SK-N-MC (cell line): ENCODE measurements around the gene CCDC74A.
A peak's percentile ranks its signal among the peaks of the same experiment; 100 is the strongest.
"Not testable (repeated sequence)": the region's sequence is repeated elsewhere in the genome, so short reads cannot be mapped to it uniquely, and the experiment has no call there.

Experiments
- DNase-seq: peaks from one replicate; pipeline ENCODE4 v3.0.0-alpha.2; 2011; ENCODE audit warnings: low read depth, low spot score
- H3K27ac ChIP-seq: fragments of 200-600 bp; sonication (generic); 2 replicates; pipeline ENCODE4 v1.5.1; 2016; ENCODE audit warnings: mixed run types
- H3K36me3 ChIP-seq: fragments of 200-600 bp; sonication (generic); 2 replicates; pipeline ENCODE4 v1.6.1; 2017; ENCODE audit warnings: antibody characterized with exemption, low read length, mixed read lengths; ENCODE audit not compliant: insufficient read depth
- H3K4me3 ChIP-seq: fragments of 200-600 bp; sonication (generic); 2 replicates; pipeline ENCODE4 v1.5.1; 2016
- H3K9ac ChIP-seq: fragments of 200-600 bp; sonication (generic); 2 replicates; pipeline ENCODE4 v1.8.0; 2017; ENCODE audit warnings: mixed run types, mixed read lengths; ENCODE audit not compliant: insufficient read length
- H3K9me3 ChIP-seq: fragments of 200-600 bp; sonication (generic); 2 replicates; pipeline ENCODE4 v1.6.1; 2017; ENCODE audit warnings: low read depth, mild to moderate bottlenecking, antibody characterized with exemption, low read length, moderate library complexity, mixed read lengths
- EZH2 ChIP-seq: fragments of 200-600 bp; sonication (generic); IDR thresholded peaks from one replicate; pipeline ENCODE4 v1.6.1; 2017; ENCODE audit warnings: antibody characterized with exemption
- FOXP2 ChIP-seq: optimal IDR thresholded peaks from 2 replicates; pipeline ENCODE3; 2011; ENCODE audit warnings: mild to moderate bottlenecking, moderate library complexity; ENCODE audit not compliant: insufficient read depth; ENCODE audit errors: extremely low read length, control extremely low read depth
- POLR2AphosphoS5 ChIP-seq: IDR thresholded peaks from 2 replicates; pipeline ENCODE4 v1.6.1; 2012; ENCODE audit warnings: mild to moderate bottlenecking, low read depth, low read length, borderline replicate concordance

CCDC74A gene

GRCh38 chr2:131488306-131489205 is 39.1 kb upstream of the CCDC74A start:
- H3K4me3 ChIP-seq, result no peak overlapping the region
- H3K27ac ChIP-seq, result no peak overlapping the region
- H3K9me3 ChIP-seq, result no peaks in the 10 kb centered on the region
- no peak overlapping the region for H3K9ac ChIP-seq
- no peak for TF ChIP-seq POLR2AphosphoS5
- TF ChIP-seq FOXP2, result no peak
- TF ChIP-seq EZH2, result no peak
- peaks cover 9% of the 10 kb centered on the region; the same call in 1 of the 2 replicates for H3K36me3 ChIP-seq
- DNase-seq, result no peak

DNA sequence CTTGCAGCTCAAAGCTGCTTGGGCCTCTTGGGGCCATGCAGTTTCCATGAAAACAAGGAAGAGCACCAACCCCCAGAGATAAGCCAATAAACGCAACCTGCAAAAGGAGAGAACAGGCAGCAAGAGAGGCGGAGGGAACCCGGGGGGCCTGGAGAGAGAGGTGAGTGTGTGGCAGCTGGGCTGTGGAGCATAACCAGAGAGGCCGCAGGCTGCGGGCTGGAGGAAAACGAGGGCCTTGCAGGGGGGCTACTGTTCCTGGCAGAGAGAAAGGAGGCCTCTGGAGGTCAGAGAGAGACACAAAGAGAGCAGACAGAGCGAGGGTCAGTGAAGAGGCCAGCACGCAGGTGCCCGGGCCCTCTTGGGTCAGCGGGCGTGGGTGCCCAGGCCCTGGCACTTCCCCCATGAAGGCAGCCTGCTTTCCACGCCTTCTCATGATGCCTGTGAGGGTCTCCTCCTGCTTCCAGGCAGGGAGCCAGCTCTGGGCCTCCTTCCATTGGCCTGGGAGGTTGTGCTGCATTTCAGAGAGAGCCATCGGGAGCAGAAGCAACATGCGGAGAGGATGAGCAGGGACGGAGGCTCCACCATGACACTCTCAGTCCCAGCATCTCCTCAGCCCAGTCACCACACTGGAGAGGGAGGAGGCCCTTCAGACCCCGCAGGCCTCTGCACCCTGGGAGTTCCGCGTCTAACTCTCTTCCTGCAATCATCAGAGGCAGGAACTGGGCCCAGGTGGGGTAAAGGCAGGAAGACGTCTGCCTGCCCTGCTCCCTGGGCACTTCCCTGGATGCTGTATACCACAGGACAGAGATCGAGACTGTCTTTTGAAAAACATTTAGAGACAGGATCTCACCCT is 36.8 kb upstream of the CCDC74A start:
- DNase-seq, H3K9me3 ChIP-seq, H3K36me3 ChIP-seq, H3K27ac ChIP-seq: not testable (repeated sequence)
- H3K4me3 ChIP-seq, result peak overlapping the region; percentile 82
- H3K9ac ChIP-seq, result peak overlapping the region; percentile 76

GRCh38 chr2:131491469-131491836 is 36.2 kb upstream of the CCDC74A start:
- not testable (repeated sequence) for DNase-seq, H3K36me3 ChIP-seq, H3K27ac ChIP-seq, H3K9me3 ChIP-seq
- peak overlapping the region; percentile 76 for H3K9ac ChIP-seq
- H3K4me3 ChIP-seq, result peak overlapping the region; percentile 82

DNA sequence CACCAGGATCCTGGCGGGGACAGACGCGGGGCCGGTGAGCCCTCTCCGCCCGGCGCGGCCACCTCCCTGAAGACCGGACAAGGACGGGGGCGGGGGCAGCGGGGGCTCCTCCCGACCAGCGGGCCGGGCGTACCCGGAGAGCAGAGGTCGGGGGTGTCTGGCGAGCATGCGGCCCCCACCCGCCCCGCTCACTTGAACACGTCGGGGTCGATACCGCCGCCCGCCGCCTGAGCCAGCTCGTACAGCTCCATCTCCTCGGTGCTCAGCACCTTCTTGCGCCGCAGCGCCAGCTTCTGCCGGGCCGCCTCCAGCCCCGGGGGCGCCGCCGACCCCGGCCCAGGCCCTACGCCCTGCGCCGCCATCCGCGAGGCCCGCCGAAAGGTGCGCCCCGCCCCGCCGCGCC is 35.7 kb upstream of the CCDC74A start, which contains the start of gene MZT2A:
MZT2A (minus strand) TSS at position 383 of the 403 bp plus-strand sequence; CDS start at position 362, 21 bp downstream.
- not testable (repeated sequence) for H3K36me3 ChIP-seq, DNase-seq, H3K9me3 ChIP-seq
- Histone ChIP-seq H3K27ac (peak within 1 kb of the TSS; percentile 69; the same call in 1 of the 2 replicates), H3K9ac (peak within 1 kb of the TSS; percentile 86), H3K4me3 (peak within 1 kb of the TSS; percentile 87)

DNA sequence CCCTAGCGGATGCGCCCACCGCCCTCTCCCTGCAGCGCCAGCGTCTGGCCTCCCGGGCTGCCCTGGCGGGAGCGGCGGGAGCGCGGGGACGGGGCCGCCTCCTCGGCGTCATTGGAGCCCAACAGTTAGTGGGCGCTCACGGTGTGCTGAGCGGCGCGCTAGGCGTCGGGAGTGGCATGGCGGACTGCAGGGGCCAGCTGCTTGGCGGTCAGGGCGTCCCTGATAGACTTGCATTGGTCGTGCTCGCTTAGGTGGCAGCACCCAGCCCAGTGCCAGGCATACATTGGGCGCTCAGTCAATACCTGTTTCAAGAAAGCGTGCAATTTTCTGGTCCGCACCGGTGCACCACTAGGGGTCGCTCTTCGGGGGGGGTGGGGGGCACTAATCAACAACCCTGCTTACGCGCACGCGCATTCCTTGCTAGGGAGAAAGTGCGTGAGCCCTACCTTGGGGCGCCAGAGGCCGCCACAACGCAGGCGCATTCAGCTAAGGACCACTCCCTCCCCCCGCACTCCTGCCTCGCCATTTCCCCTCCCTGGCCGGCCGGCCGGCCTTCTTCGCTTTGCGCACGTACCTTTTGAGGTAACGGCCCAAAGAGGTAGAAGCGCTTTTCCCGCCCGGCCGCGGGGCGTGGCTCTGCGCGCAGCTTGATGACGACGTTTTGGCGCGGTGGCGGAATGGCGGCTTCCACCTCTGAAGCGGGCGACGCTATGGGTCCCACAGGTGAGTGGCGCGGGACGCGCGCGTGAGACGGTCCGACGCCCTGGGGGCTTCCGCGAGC is 35.1 kb upstream of the CCDC74A start:
- no peaks in the 10 kb centered on the region for H3K9me3 ChIP-seq
- peak; percentile 78 for TF ChIP-seq POLR2AphosphoS5
- no peak for TF ChIP-seq FOXP2
- H3K36me3 ChIP-seq, result peaks cover 9% of the 10 kb centered on the region; the same call in 1 of the 2 replicates
- peak overlapping the region; percentile 86 for H3K9ac ChIP-seq
- peak overlapping the region; percentile 87 for H3K4me3 ChIP-seq
- peak; percentile 77 for DNase-seq
- H3K27ac ChIP-seq, result peak overlapping the region; percentile 69; the same call in 1 of the 2 replicates

- Histone ChIP-seq H3K9ac (peak overlapping the region; percentile 86), H3K36me3 (peaks cover 11% of the 10 kb centered on the region; the same call in 1 of the 2 replicates), H3K9me3 (no peaks in the 10 kb centered on the region), H3K4me3 (peak overlapping the region; percentile 87), H3K27ac (peak overlapping the region; percentile 53; the same call in 1 of the 2 replicates)
- DNase-seq, result no peak
- TF ChIP-seq POLR2AphosphoS5 (no peak), FOXP2 (no peak), EZH2 (no peak)
These were observed 34.3 kb upstream of the CCDC74A start for GRCh38 chr2:131493199-131493968.

DNA sequence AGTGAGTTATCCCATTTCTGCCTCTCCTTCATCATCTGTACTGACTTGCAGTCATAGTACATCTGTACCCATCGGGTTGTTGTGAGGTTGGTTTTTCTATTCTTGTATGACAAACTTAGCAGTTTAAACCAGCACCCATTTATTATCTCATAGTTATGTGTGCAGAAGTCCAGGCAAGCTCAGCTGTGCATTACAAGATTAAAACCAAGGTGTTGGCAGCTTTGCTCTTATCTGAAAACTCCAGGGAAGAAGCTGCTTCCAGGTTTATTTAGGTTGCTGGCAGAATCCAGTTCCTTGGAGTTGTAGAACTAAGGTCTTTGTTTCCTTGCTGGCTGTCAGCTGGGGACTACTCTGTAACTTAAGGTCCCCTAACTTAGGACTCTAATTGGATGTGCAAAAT is 32.2 kb upstream of the CCDC74A start:
- H3K4me3 ChIP-seq, H3K27ac ChIP-seq, H3K9me3 ChIP-seq, H3K9ac ChIP-seq, DNase-seq: not testable (repeated sequence)
- peaks cover 19% of the 10 kb centered on the region; the same call in 1 of the 2 replicates for H3K36me3 ChIP-seq

DNA sequence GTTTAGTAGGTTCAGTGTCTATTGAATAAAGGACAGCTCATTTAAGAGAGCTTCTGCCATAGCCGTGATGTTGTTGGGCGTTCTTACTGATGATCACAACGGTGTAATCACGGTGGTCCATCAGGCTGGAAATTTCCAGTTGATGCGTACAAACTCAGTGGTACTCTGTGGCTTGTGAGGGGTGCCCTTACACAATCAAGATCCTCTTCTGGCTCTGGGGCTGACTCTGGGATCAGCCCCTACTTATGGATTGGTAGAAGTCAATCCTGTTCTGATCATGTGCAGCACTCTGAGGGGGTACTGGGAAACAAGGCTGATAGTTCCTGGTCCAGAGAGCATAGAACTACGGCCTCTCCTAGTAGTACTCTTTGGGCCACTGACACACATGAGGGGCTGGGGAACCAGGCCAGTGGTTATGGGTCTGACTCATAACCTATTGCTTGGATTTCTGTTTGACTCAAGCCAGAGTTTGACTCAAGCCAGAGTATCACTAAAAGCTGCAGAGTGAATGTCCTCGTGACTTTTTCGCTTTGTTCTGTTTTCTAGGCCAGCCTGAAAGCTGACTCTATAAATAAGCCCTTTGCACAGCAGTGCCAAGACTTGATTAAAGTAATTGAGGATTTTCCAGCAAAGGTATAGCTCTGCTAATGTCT is 29.2 kb upstream of the CCDC74A start:
- H3K27ac ChIP-seq, DNase-seq, H3K9ac ChIP-seq, H3K9me3 ChIP-seq, H3K4me3 ChIP-seq: not testable (repeated sequence)
- peaks cover 35% of the 10 kb centered on the region; the same call in 1 of the 2 replicates for H3K36me3 ChIP-seq

GRCh38 chr2:131503587-131503986 is 24.1 kb upstream of the CCDC74A start:
- peaks cover 70% of the 10 kb centered on the region; the same call in 1 of the 2 replicates for H3K36me3 ChIP-seq
- H3K4me3 ChIP-seq, result not testable (repeated sequence)

DNA sequence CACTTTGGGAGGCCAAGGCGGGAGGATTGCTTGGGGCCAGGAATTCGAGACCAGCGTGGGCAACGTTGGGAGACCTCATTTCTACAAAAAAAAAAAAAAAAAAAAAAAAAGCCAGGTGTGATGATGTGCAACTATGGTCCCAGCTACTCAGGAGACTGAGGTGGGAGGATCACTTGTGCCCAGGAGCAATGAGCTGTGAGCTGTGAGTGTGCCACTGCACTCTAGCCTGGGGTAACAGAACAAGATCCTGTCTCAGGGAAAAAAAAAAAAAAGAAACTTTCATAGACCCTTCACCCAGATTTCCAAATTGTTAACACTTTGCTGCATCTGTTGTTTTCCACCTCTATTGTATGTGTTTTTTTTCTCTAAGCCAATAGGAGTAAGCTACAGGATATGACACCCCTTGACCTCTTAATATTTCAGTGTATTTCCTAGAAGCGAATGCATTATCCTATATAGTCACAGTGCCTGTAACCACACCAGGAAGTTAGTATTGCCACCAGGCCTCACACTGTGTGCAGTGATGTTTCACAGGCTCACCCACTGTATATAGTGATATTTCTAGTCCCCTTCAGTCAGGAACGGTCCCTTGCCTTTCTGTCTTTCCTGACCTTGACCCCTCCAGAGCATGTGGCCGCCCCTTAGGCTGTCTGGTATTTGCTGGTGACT is 23.5 kb upstream of the CCDC74A start:
- not testable (repeated sequence) for H3K27ac ChIP-seq, DNase-seq, H3K9ac ChIP-seq, H3K9me3 ChIP-seq, H3K4me3 ChIP-seq
- peaks cover 68% of the 10 kb centered on the region; the same call in 1 of the 2 replicates for H3K36me3 ChIP-seq

More at GRCh38 chr2:131503587-131503986, 24.1 kb upstream of the CCDC74A start:
- not testable (repeated sequence) for H3K9ac ChIP-seq, DNase-seq, H3K27ac ChIP-seq, H3K9me3 ChIP-seq
